Activated CD4-positive, CD25-positive, alpha-beta regulatory T cell treated with anti-CD3 and anti-CD28 coated beads, Interleukin-2, amount 50 U/mL, for 16 hours (primary cell): ENCODE data around the gene URAD.
"Not testable (repeated sequence)": the region's sequence is repeated elsewhere in the genome, so short reads cannot be mapped to it uniquely, and the experiment has no call there.

Experiments used
- DNase-seq: peaks from one replicate; pipeline ENCODE4 v3.0.0-alpha.2; 2020; ENCODE audit warnings: low read depth, low spot score

URAD gene, protein sequence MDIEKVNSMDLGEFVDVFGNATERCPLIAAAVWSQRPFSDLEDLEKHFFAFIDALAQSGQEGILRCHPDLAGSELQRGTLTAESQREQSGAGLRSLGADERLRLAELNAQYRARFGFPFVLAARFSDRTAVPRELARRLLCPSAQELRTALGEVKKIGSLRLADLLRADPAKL

DNA sequence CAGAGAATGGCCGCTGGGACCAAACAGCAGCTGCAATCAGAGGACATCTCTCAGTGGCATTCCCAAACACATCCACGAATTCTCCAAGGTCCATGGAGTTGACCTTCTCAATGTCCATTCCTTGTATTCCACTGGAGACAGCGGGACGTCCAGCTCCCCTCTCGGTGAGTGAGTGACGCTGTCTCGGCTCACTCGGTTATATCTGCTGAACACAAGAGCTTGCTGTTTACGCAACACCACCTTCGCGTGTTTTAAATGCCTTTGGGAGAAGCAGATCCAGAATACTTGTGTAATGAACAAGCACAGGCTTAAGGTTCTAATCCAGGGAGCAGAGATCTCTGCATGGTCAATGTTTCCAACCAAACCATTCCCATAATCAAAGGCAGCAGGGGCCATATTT, at the start of gene URAD:
Gene URAD (minus strand): TSS at position 174 of the 400 bp plus-strand sequence. CDS start 56 bp downstream, at position 118.
- no peak for DNase-seq

DNA sequence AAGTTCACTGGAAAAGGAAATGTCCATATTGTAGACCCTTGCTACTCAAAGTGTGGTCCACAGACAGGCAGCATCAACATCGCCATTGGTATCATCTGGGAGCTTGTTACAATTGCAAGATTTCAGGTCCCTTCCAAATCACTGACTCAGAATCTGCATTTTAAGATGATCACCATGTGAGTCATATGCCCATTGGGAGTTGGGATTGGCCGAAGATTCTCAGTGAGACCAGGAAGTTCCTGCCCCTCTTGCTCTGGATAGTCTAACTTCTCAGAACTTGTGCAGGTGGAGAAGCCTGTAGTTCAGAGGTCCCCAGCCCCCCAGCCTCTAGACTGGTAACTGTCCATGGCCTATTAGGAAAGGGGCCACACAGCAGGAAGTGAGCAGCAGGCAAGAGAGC, 48.9 kb upstream of the URAD start:
- DNase-seq: no peak

DNA sequence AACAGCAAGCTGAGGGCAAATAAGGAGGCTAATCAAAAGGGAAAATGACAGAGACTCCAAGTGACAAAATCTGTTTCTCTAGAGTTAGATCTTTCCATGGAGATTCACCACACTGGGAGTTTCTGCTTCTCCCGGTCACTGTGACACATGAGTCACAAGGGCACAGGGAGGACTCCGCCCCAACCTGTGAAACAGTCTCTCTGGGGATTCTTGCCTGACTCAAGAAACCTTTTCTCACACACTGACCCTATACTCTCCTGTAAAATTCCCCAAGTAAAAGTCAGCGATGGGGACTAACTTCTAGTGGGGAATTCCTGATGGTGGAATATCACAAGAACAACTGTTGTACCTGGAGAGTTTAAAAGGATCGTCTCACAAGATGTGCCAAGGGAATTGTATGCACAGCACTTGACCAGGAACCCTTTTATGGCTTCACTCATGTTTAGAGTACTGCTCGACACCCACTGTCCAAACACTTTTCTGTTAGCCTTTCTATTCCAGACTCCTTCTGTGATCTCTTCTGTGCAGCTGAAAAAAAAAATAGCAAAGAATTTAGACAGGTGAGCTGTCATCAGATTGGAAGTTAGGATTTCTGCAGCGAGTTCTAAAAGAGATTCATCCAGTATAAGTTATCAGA, 46.8 kb upstream of the URAD start:
- DNase-seq: no peak

DNA sequence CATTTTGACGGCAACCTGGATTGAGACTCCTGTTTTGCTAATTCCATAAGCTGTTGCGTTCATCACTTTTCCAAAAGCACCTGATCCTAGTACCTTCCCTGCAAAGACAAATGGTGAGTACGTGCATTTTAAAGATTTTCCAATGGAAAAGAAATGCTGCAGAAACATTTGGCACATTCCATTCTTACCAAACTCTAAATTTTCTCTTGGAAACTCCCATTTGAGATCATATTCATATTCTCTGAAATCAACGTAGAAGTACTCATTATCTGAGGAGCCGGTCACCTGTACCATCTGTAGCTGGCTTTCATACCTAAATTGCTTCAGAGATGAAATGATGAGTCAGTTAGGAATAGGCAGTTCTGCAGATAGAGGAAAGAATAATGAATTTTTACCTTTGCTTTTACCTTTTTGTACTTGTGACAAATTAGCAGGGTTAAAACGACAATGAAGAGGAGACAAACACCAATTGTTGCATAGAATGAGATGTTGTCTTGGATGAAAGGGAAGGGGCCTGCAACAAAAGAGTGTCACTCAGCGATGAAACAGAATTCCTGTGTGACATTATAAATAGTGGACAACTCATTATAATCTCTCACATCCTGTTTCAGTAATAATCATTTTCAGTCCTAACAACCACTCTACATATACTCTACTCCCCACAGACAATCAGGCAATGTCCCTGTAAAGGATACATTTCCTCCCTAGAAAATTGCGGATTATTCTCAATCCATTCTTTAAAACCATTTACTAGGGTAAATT, 45.6 kb upstream of the URAD start:
- DNase-seq: no peak

DNA sequence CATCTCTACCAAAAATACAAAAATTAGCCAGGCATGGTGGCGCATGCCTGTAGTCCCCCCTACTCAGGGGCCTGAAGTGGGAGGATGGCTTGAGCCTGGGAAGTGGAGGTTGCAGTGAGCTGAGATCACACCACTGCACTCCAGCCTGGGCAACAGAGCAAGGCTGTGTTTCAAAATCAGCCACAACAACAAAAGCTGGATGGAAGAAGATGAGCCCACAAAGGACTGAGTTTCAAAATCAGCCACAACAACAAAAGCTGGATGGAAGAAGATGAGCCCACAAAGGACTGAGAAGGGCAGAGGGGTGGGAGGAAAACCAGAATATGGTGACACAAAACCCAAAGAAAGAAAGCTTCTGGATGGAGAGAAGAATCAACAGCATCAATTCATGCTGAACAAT, 43.9 kb upstream of the URAD start:
- not testable (repeated sequence) for DNase-seq

DNA sequence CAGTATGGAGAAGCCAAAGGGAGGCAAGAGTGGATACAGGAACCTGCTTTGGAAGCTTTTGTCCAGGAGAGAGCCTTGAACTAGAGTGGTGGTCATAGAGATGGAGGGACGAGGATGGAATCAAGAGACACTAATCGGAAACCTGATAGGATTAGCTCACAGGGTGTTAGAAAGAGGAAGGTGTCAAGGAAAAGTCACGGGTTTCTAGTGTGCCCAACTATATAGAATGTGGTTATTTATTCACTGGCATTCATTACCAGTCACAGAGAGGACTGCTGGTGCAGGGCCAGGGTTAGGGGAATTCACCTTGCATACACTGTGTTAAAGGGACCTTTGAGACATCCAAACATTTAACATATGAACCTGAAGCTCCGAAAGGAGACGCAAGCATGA, 43.4 kb upstream of the URAD start:
- no peak for DNase-seq

DNA sequence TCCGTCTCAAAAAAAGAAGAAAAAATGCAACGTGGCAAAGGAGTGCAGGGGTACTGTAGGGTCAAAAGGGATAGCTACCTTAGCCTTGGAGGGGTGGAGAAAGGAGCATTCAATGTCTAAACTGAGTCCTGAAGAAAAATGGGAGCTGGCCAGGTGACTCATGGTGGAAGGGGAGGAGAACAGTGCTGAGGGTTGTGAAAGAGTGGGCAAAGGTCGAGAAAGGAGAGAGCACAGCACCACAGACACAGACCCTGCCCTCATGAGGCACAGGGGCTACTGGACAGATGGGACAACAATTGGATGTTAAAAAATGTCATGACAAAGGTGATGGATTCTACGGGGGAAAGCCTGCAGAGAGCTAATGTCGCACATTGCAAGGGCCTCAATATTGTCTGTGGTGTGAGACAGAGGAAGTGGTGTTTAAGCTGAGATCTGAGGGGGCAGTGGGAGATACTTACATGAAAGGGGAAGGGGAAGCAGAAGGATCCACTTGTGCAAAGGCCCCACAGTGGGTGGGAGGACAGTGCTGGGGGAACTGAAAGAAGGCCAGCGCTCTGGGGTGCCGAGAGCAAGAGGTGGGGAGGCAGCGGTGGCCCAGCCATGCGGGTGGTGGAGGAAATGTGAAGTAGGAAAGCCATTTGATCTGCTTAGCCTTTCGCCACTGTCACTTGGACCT, 42.9 kb upstream of the URAD start:
- DNase-seq: no peak

DNA sequence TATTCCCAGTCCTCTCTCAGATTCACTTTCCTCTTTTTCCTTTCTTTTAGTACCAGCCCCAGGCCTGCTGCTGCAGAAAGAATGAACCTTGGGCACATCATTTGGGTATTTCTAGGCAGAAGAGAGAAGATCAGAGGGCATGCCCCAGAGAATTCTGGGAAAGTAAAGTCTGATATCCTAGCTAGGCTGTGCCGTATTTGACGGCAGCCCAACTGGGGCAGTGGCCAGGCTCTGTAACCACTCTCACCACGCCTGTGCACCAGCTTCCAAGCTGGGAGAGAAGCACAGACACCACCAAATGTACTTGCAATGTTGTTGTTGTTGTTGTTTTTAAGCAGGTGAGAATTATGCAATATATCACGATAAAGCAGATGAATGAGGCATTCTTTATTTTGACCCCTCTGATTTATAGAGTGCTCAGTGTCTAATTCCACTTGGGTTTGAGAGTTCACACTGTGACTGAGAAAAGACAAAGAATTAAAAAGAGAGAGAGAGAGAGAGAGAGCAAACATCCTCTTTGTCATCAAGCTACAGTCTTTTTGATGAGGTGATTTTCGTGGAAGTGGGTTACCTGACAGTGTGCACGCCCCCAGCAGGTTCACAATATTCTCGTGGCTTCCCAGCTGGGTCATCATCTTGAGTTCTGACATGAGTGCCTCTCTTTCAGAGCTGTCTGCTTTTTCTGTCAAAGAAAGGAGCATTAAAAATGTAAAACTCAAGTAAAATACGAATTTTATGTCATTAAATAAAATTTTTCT, 39.3 kb upstream of the URAD start:
- DNase-seq: no peak

DNA sequence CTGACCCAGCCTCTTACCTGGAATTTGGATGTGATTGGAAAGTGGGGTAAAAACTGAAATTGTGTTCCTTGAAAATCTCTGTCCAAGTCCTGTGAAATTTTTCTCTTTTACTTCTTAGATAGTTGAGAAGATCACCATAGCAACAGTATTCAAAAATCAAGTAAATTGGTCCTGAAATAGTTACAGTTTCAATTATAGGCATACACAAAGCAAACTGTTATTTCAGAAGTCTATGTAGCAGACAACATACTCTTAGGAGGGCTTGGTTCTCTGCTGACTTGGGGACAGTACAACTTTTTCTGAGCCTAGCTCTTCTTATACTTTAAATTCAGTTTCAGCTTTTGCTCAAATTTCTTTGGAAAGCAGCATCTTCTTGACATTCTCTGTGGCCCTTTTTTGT, 38.6 kb upstream of the URAD start:
- no peak for DNase-seq

DNA sequence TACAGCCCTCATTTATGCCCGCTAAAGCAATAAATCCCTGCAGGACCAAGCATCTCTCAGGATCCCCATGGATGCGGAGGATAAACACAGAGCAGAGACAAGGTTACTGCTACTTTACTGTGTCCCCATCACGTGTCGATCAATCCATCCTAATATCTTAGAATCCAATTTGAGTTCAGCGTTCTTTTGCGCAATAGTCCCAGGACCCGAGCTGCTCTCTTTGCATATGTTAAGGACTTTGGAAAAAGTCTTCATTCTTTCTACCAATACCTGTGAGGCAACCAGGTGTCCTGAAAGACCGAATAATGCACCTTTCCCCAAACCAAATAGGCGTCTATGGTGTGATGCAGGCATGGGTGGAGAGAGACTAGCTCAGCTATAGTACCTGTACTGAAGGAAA, 38.0 kb upstream of the URAD start:
- DNase-seq: no peak

DNA sequence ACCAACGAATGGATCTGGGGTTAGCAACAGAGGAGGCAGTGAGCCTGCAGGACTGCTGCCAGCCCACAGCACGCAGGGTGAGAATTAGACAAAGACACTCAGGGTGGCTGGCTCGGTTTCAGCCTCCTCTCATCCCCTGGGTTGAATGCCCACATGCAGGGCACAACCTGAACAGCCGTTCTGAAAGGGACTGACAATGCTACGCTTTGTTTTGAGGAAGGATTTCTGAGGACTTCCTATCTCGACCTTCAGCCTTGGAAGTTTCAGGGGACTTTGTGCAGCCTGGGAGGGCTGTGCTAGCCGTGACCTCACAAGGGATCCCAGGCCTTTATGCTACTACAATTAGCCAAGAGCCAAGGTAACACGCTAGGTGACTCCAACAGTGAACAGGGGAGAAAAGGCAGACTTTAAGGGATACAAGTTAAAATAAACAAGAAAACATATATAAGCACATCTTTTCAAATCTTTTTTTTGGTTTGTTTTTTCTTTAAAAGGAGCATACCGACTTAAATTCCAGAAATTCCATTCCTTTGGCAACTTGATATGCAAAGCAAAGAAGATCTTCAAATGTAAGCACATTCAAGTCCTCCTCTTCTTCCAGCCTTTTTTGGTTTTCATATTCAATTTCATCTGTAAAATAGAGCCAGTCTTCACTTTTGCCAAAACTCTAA, 34.5 kb upstream of the URAD start:
- no peak for DNase-seq

DNA sequence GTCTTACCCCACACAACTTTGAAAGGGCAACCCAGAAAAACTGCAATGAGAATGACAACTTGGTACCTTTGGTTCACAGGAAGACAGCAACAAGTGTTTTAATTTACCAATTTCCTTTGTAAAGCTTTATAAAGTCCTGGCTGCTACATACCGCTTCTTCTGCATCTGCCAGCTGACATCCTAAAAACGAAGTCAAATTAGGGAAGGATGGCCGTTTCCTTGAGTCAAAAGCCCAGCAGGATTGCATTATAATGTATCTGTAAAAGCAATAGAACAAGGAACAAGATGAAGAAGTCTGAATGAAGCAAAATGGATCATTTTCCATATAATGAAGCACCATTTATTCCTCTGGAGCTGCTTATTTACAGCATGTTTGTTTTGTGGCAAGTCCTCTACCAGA, 25.8 kb upstream of the URAD start:
- DNase-seq: no peak

DNA sequence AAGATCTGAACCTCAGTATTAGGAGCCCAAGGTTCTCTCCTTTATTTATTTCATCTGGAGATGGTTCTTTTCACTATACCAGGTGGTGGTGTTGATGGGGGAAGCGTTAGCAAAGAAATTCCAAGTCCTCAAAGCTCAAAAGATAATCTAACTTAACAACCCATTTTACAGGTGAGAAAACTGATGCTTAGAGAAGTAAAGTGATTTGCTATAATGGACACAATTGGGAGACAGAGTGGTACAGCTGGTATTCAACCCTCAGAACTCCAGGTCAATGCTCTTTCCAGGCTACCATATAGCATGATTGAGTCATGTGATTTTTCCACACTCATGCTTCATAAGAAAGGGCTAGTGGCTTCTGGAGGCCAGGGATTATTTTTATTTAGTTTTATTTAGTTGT, 25.0 kb upstream of the URAD start:
- no peak for DNase-seq

DNA sequence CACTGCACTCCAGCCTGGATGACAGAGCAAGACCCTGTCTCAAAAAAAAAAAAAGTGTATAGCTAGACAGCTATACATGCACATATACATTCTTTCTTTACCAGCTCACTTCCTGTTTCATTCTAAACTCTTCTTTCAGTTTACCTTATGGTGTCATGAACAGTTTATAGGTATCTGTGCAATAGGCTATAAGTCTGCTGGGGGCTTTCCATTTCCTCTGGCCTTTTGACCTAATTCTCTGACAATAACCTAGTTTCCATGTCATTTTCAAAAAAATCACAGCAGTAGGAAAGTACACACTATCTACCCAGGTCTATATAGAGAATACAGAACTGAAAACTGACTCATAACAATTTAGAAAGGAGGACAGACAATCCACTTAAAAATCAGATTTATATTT, 24.4 kb upstream of the URAD start:
- DNase-seq: no peak

DNA sequence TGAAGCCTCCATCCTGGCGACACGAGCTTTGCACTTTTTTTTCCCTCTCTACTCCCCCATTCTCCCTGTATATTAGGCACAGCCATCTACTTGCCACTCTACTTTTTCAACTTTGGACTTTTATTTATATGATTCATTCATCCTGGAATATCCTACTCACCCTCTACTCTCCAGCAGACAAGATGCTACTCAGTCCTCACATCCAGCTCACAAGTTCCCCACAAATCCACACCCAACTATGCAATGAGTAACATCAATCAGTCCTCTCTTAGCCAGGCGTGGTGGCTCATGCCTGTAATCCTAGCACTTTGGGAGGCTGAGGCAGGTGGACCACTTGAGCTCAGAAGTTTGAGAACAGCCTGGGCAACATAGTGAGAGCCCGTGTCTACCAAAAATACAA, 23.9 kb upstream of the URAD start:
- no peak for DNase-seq

DNA sequence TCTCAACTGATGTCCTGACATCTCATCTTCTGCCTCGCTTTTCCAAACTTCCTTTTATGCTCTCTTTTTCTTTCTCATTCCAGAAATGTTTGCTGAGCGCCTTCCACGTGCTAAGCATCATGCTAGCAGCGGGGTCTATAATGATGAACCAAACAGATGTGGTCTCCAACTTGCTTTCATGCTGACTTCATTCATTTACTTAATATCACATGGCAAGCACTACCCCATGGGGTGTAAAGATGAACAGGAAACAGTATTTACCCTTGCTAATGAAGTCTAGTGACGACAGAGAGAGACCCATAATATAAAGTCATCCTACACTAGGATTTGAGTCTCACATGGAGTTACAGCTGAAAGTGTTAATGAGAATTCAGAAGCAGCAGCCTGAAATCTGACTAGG, 21.6 kb upstream of the URAD start:
- DNase-seq: no peak

DNA sequence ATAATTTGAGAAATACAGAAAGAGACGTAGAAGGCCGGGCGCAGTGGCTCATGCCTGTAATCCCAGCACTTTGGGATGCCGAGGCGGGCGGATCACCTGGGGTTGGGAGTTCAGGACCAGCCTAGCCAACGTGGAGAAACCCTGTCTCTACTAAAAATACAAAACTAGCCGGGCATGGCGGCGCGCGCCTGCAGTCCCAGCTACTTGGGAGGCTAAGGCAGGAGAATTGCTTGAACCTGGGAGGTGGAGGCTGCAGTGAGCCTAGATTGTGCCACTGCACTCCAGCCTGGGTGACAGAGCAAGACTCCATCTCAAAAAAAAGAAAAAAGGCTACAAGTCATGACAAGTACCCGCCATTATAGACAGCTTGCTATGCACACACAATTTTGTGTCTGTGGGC, 16.5 kb upstream of the URAD start:
- DNase-seq: not testable (repeated sequence)

DNA sequence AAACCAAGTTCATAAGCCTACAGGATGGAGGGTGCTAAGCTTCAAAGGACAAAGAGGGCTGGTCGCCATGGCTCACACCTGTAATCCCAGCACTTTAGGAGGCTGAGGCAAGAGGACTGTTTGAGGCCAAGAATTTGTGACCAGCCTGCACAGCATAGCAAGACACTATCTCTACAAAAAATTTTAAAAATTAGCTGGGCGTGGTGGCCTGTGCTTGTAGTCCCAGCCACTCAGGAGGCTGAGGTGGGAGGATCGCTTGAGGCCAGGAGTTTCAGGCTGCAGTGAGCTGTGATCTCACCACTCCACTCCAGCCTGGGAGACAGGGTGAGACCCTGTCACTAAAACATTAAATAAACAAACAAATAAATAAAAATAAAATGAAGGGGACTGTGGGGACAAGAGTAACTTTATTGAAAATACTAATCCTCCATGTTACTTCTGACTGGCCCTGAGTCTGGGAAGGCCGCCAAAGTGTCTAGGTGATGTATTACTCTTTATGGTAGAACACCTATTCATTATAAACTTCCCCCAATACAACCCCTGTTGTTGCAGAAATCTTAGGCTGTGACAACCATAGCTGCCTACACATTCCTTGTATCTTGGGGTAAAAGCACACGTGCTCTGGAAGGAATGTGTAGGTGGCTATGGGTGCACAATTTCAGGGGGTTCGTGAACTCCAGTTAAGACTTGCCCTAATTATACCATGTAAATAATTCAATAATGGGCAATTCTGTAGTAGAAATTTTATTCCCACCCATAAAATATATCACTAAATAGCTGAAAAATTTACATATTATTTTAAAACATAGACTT, 14.6 kb upstream of the URAD start:
- DNase-seq: no peak

DNA sequence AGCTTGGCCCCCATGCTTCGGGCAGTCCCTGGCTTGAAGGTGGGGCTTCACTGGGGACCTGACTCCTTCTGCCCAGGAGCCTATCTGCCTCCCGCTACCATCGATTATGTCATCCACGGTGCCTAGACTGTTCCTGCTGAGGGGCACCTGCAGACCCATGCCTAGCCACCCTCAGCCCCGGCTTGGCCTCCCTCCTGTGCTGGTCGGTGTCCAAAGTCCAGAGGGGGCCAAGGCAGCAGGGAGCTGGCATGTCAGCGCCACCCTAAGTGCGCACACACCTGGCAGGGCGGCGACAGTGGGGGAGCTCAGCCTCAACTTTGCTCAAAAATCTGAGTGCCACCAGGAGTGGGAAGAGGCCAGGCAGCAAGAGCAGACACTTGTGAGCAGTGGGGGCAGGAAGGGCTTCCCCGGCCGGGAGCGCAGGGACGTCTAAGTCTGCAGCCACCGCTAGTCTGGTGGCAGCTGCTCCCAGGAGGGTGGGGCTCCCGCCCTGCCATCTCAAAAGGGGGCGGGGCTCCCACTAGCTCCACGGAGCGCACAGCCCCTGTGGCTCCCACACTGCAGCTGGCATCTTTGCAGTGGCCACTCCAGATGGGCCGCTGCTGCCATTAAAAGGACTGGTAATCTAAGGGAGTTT, 13.5 kb upstream of the URAD start:
- no peak for DNase-seq

DNA sequence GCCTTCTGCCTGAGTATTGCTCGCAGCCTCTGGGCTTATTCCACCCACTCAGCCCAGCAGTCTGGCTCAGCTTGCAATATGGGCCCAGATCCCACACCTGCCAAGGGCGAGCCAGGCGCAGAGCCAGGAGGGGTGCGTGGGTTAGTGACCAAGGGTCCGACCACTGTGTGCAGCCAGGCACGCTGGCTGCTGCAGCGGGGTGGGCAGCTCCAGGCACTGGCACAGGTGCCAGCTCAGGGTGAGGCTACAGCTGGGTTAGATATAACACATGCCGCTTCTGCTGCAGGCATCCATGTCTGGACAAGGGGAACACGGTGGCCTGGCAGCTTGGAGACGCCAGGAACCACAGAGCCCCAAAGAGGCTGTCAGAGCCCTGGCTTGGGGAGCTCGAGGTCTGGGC, 12.6 kb upstream of the URAD start:
- no peak for DNase-seq
